Panc1 (cell line): ENCODE measurements around the gene LRTM1. TPM values are rescaled to one million over a fixed set of nuclear protein-coding genes. Genes with fewer than 3 reads are reported as not detected.

Experiments used
- ATAC-seq: fragments of 200-7000 bp; cut with Tn5 transposase; 2 replicates; pipeline ENCODE4 v1.9.1; 2020; ENCODE audit warnings: mild to moderate bottlenecking, moderate library complexity
- Bru-seq: library from RNA; stranded (reverse); fragments of 400-500 nt; gene quantifications from one replicate; lab custom pipeline; 2021; lab: Mats Ljungman, UMichigan
- BruChase-seq, 2 experiments: library from RNA; stranded (reverse); fragments of 400-500 nt; gene quantifications; one replicate each; lab custom pipeline; 2021; lab: Mats Ljungman, UMichigan
- BruUV-seq: library from RNA; stranded (reverse); fragments of 400-500 nt; replicated peaks from 2 replicates; lab custom pipeline; 2021; lab: Mats Ljungman, UMichigan
- CTCF ChIA-PET: fragments of 300-600 bp; sonication (Branson Sonifier 250); formaldehyde crosslinking; loops from one replicate; lab custom pipeline; 2022; ENCODE audit warnings: antibody characterized with exemption; lab: Charles Lee
- POLR2A ChIA-PET: fragments of 300-600 bp; sonication (Branson Sonifier 250); formaldehyde crosslinking; loops from one replicate; lab custom pipeline; 2022; ENCODE audit warnings: antibody characterized with exemption; lab: Charles Lee
- DNase-seq: peaks from one replicate; pipeline ENCODE4 v3.0.0-alpha.2; 2010; ENCODE audit warnings: low read depth, low spot score
- H3K27ac ChIP-seq: 2 replicates; pipeline ENCODE4 v1.5.1; 2011; ENCODE audit warnings: mild to moderate bottlenecking, low read length, inconsistent platforms
- H3K27me3 ChIP-seq: fragments of 200-500 bp; sonication (Bioruptor generic); 2 replicates; pipeline ENCODE4 v1.6.0; 2014; ENCODE audit warnings: low read length, inconsistent platforms; ENCODE audit not compliant: control insufficient read depth, insufficient read depth
- H3K36me3 ChIP-seq: fragments of 200-500 bp; sonication (Bioruptor generic); 2 replicates; pipeline ENCODE4 v1.5.1; 2014; ENCODE audit warnings: inconsistent platforms, mild to moderate bottlenecking, low read length, moderate library complexity; ENCODE audit not compliant: control insufficient read depth, insufficient read depth
- H3K4me1 ChIP-seq: 2 replicates; pipeline ENCODE4 v1.5.1; 2011; ENCODE audit warnings: inconsistent platforms, mild to moderate bottlenecking, low read length, moderate library complexity; ENCODE audit not compliant: control insufficient read depth, insufficient read depth
- H3K4me3 ChIP-seq, 2 experiments: 2 replicates each; pipeline ENCODE4 v1.5.1; 2011 to 2012; ENCODE audit warnings: low read depth in 2 of 2, low read length in 2 of 2, mild to moderate bottlenecking in 2 of 2, inconsistent platforms in 1 of 2, moderate library complexity in 1 of 2
- H3K9me3 ChIP-seq: fragments of 200-500 bp; sonication (Bioruptor generic); 2 replicates; pipeline ENCODE4 v1.5.1; 2014; ENCODE audit warnings: low read depth, mild to moderate bottlenecking, inconsistent platforms, low read length, moderate library complexity; ENCODE audit not compliant: control insufficient read depth, insufficient read depth
- CTCF ChIP-seq: fragments of 450-650 bp; IDR thresholded peaks from 2 replicates; pipeline ENCODE4 v1.5.1; 2017; ENCODE audit warnings: mild to moderate bottlenecking
- POLR2AphosphoS5 ChIP-seq: IDR thresholded peaks from 2 replicates; pipeline ENCODE4 v1.6.1; 2012; ENCODE audit warnings: mild to moderate bottlenecking, low read depth, low read length, moderate library complexity
- REST ChIP-seq, 2 experiments: IDR thresholded peaks; 2 replicates each; pipeline ENCODE4 v1.6.1; 2011 to 2012; ENCODE audit warnings: low read depth in 2 of 2, control low read depth in 1 of 2, low read length in 1 of 2, mild to moderate bottlenecking in 1 of 2, moderate library complexity in 1 of 2; ENCODE audit not compliant: insufficient read depth in 1 of 2
- SIN3A ChIP-seq: IDR thresholded peaks from 2 replicates; pipeline ENCODE4 v1.6.1; 2012; ENCODE audit warnings: low read depth, mild to moderate bottlenecking, low read length, moderate library complexity, borderline replicate concordance; ENCODE audit not compliant: insufficient read depth
- TCF7L2 ChIP-seq: IDR thresholded peaks from 2 replicates; pipeline ENCODE4 v1.6.1; 2011; ENCODE audit warnings: mild to moderate bottlenecking, low read depth, low read length, inconsistent platforms
- in situ Hi-C: cut with HindIII; loops from 2 replicates; pipeline ENCODE4 v1.10.0; 2016; ENCODE audit warnings: low sequenced_read_pairs, low pct_unique_long_range_greater_than_20kb
- intact Hi-C: fragments of 100-400 bp; cut with micrococcal nuclease; formaldehyde crosslinking; loops from one replicate; pipeline ENCODE4 v1.10.0; 2022; ENCODE audit not compliant: unreplicated experiment
- long read RNA-seq: library from polyadenylated mRNA; unstranded; transcript quantifications from one replicate; pipeline ENCODE4 v2.0.0, GENCODE V29; 2021; ENCODE audit not compliant: unreplicated experiment
- polyA plus RNA-seq: library from polyadenylated mRNA; unstranded; fragments of >200 nt; gene quantifications from one replicate; pipeline ENCODE4 v1.2.1, GENCODE V29; 2012; ENCODE audit warnings: missing spikeins; ENCODE audit not compliant: insufficient read length
- total RNA-seq: library from RNA; stranded (reverse); gene quantifications from one replicate; pipeline ENCODE4 v1.2.1, GENCODE V29; 2021; ENCODE audit not compliant: unreplicated experiment

LRTM1 gene
- total RNA-seq, result not detected
- not detected for polyA plus RNA-seq
- percentile 2 among the genes with signal in this experiment for Bru-seq, nascent RNA
- percentile 5 among the genes with signal in this experiment for BruChase-seq, experiment 1, labeled RNA remaining after a 2-hour chase
- BruChase-seq, experiment 2, labeled RNA remaining after a 6-hour chase, result not detected
- long read RNA-seq, result 0 reads

GRCh38 chr3:54928046-54928770 lies at the start of gene LRTM1:
Gene LRTM1 (minus strand): TSS chr3:54928059. CDS start chr3:54927911, 148 bp downstream.
- H3K27me3 ChIP-seq, result no peaks in the 10 kb centered on the region
- H3K4me1 ChIP-seq, result no peaks in the 10 kb centered on the region
- CTCF ChIA-PET, result no interaction called here
- intact Hi-C loops (no loop called here), in situ Hi-C loops (no loop called here)
- no peak within 1 kb of the TSS for H3K27ac ChIP-seq
- no peak within 1 kb of the TSS for H3K4me3 ChIP-seq
- no peaks in the 10 kb centered on the region for H3K9me3 ChIP-seq
- H3K36me3 ChIP-seq, result no peaks in the 10 kb centered on the region
- ATAC-seq, result no peak
- BruUV-seq, result no TSS peak
- TF ChIP-seq REST (IDR thresholded peaks at IDR 0.05; ENCODE audit: insufficient read depth in 1 of 2, low read depth in 2 of 2, low read length in 1 of 2), result no peak
- TF ChIP-seq POLR2AphosphoS5, result no peak
- TF ChIP-seq CTCF, result no peak
- TF ChIP-seq TCF7L2, result no peak
- TF ChIP-seq SIN3A, result no peak
- no peak for DNase-seq
- POLR2A ChIA-PET, result no interaction called here

- no peak for ATAC-seq
- H3K27me3 ChIP-seq, result no peaks in the 10 kb centered on the region
- POLR2A ChIA-PET, result no interaction called here
- H3K9me3 ChIP-seq, result no peaks in the 10 kb centered on the region
- TF ChIP-seq POLR2AphosphoS5 (no peak), TCF7L2 (no peak), SIN3A (no peak), REST (IDR thresholded peaks at IDR 0.05; ENCODE audit: insufficient read depth in 1 of 2, low read depth in 2 of 2, low read length in 1 of 2) (no peak)
- DNase-seq, result no peak
- no peak overlapping the region for H3K27ac ChIP-seq
- in situ Hi-C loops (no loop called here), intact Hi-C loops (no loop called here)
- no peak overlapping the region for H3K4me3 ChIP-seq
- BruUV-seq, result no TSS peak
- H3K36me3 ChIP-seq, result no peaks in the 10 kb centered on the region
- CTCF ChIA-PET, result no interaction called here
- no peaks in the 10 kb centered on the region for H3K4me1 ChIP-seq
Measured at GRCh38 chr3:54977439-54977838, 49.6 kb upstream of the LRTM1 start.
